HL-60 (cell line): ENCODE measurements around the gene LSMEM2.

Source experiments
- POLR2AphosphoS5 ChIP-seq: IDR thresholded peaks from 2 replicates; pipeline ENCODE4 v1.6.1; 2012; ENCODE audit warnings: low read depth
- TF ChIP-seq, protein P1 (sequence below): IDR thresholded peaks from one replicate; pipeline ENCODE4 v1.5.1; 2011; ENCODE audit warnings: low read length, control low read depth, inconsistent platforms; ENCODE audit not compliant: insufficient read depth

DNA sequence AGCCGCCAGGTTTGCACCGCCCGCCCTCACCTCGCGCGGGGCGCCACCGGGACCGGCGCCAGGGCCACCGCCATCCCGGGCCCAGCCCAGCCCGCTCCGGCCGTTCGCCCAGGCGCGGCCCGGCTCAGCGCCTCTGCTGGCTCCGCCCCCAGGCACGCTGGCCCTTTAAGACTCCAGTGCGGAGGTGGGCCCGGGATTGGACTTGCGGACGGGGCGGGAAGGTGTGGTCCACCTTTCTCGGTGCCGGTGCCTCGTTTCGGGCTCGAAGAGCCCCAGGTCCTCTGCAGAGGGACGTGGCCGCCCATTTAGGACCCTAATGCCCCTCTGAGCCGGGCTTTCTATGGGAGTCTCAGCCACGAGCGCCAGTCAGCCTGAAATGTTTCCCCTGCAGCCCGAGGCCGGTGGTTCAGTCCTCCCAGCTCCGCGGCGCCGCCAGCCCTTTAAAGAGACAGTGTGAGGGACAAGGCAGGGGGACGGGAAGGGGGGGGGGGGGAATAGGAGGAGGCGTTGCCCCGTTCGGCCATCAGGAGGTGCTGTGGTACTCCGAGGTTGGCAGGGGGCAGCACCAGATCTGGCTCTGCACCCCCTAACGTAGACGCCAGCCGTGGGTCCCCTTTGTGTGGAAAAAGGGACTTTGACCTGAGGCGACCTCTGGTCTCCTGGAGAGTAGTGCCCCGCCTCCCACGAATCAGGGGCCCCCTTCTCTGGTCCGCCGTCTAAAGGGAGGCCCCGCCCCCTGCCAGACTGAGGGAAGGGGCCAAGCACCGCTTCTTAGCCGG is 42.6 kb downstream of the LSMEM2 start:
- TF ChIP-seq, protein P1, sequence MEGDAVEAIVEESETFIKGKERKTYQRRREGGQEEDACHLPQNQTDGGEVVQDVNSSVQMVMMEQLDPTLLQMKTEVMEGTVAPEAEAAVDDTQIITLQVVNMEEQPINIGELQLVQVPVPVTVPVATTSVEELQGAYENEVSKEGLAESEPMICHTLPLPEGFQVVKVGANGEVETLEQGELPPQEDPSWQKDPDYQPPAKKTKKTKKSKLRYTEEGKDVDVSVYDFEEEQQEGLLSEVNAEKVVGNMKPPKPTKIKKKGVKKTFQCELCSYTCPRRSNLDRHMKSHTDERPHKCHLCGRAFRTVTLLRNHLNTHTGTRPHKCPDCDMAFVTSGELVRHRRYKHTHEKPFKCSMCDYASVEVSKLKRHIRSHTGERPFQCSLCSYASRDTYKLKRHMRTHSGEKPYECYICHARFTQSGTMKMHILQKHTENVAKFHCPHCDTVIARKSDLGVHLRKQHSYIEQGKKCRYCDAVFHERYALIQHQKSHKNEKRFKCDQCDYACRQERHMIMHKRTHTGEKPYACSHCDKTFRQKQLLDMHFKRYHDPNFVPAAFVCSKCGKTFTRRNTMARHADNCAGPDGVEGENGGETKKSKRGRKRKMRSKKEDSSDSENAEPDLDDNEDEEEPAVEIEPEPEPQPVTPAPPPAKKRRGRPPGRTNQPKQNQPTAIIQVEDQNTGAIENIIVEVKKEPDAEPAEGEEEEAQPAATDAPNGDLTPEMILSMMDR = peak; percentile 32
- peak; percentile 32; the same call in 1 of the 2 replicates for TF ChIP-seq POLR2AphosphoS5
